HG03064 (cell line): ENCODE results near the gene FGF9.

Experiments
- ATAC-seq: cut with Tn5 transposase; IDR thresholded peaks from one replicate; pipeline ENCODE4 v1.9.1; 2021; ENCODE audit warnings: low read depth; ENCODE audit not compliant: unreplicated experiment

The FGF9 gene

GRCh38 chr13:21703846-21704245 lies 33.0 kb downstream of the FGF9 start:
- no peak for ATAC-seq

GRCh38 chr13:21707586-21707985 lies 36.7 kb downstream of the FGF9 start:
- ATAC-seq, result no peak

- ATAC-seq, result no peak
Measured at GRCh38 chr13:21709697-21710096, 38.8 kb downstream of the FGF9 start.

- no peak for ATAC-seq
Measured at GRCh38 chr13:21710163-21710562, 39.3 kb downstream of the FGF9 start.

GRCh38 chr13:21717817-21718216 lies 46.9 kb downstream of the FGF9 start:
- ATAC-seq, result no peak

- no peak for ATAC-seq
Measured at GRCh38 chr13:21719463-21719862, 48.6 kb downstream of the FGF9 start.

GRCh38 chr13:21723807-21724505 lies 53.1 kb downstream of the FGF9 start:
- no peak for ATAC-seq

GRCh38 chr13:21730186-21730880 lies 59.5 kb downstream of the FGF9 start:
- ATAC-seq, result no peak

- no peak for ATAC-seq
Measured at GRCh38 chr13:21733475-21734263, 62.8 kb downstream of the FGF9 start.

- ATAC-seq, result no peak
Measured at GRCh38 chr13:21734961-21735360, 64.1 kb downstream of the FGF9 start.

GRCh38 chr13:21735701-21736401 lies 65.0 kb downstream of the FGF9 start:
- ATAC-seq, result no peak

GRCh38 chr13:21736926-21737325 lies 66.1 kb downstream of the FGF9 start:
- ATAC-seq, result no peak

GRCh38 chr13:21738630-21739029 lies 67.8 kb downstream of the FGF9 start:
- ATAC-seq, result no peak

- ATAC-seq, result no peak
Measured at GRCh38 chr13:21739771-21740170, 68.9 kb downstream of the FGF9 start.

GRCh38 chr13:21741396-21741979 lies 70.6 kb downstream of the FGF9 start:
- no peak for ATAC-seq

GRCh38 chr13:21742096-21742495 lies 71.2 kb downstream of the FGF9 start:
- ATAC-seq, result no peak

- ATAC-seq, result no peak
Measured at GRCh38 chr13:21744149-21744548, 73.3 kb downstream of the FGF9 start.

GRCh38 chr13:21745307-21745706 lies 74.4 kb downstream of the FGF9 start:
- no peak for ATAC-seq

GRCh38 chr13:21747456-21747855 lies 76.6 kb downstream of the FGF9 start:
- no peak for ATAC-seq

GRCh38 chr13:21748166-21748565 lies 77.3 kb downstream of the FGF9 start:
- no peak for ATAC-seq

- ATAC-seq, result no peak
Measured at GRCh38 chr13:21749410-21749809, 78.5 kb downstream of the FGF9 start.
